Ecto neural progenitor cell (in vitro differentiated cells): ENCODE measurements around the gene CRELD2.
A peak's percentile ranks its signal among the peaks of the same experiment; 100 is the strongest.

Source experiments
- DNase-seq: peaks from one replicate; pipeline ENCODE4 v3.0.0-alpha.2; 2018; ENCODE audit warnings: low spot score

Gene CRELD2

DNA sequence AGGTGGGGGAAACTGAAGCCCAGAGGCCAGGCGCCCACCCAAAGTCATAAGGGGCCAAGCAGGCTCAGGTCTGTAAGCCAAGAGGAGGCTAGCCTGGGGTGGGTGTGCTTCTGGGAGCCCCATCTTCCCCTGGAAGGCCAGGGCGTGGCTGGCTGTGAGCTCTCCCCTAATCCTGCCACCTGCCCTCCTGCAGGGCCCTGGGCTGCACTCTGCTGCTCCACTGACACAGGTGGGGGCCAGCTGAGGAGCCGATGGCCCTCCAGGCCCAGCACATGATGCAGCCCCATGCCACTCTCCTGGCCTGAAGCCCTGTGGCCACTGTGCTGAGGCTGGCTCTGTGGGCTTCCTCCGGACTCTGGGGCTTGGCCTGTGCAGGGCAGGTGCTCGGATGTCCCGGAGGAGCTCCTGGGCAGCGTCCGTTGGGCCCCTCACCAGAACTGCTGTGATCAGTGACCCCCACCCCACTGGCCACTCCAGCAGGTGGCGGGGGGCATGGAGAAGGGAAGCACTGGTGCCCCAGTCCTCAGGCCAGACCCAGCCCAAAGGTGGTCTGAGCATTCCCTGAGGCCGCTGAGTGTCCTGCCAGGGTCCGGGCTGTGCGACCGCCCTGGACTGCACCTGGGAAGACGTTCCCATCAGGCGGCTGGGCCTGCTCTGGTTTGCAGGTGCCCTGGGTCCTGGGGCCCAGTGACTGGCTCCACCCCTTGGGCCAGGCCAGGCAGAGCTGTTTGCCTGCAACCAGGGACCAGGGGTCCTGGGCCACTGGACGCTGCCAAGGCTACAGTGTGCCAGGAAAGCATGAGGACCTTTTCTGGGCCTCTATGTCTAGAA, 50.6 kb downstream of the CRELD2 start:
- peak; percentile 49 for DNase-seq

DNA sequence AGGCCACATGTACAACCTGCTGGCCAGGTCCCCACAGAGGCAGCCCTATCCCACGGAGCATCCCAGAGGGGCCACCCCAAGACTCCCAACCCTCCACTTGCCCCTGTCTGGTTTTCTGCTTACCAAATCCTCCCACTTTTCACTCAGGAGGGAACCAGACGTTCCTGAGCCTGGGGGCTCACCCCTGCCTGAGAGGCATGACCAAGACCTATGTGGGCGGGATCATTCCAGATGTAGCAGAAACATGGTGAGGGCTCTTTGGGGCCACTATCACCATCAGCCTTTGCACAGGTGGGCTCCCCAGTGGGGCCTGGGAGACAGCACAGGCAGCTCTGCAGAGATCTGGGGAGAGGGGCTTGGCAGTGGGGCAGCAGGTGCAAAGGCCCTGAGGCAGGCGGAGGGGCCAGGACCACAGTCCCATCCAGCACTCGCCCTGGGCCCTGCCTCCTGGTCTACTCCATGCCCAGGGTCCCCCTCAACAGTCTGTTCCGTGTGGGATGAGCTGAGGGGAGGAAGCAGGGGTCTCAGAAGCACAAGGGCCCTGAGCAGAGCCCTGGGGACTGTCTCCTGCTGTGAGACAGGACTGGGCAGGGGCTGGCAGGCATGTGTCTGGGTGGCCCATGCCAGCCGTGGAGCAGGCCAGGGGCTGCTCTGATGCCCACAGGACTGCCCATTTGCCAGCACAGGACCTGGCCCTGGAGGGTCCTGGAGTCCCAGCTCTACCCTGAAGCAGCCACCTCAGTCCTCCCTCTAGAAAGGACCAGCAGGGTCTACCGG, 51.5 kb downstream of the CRELD2 start:
- peak; percentile 49 for DNase-seq

DNA sequence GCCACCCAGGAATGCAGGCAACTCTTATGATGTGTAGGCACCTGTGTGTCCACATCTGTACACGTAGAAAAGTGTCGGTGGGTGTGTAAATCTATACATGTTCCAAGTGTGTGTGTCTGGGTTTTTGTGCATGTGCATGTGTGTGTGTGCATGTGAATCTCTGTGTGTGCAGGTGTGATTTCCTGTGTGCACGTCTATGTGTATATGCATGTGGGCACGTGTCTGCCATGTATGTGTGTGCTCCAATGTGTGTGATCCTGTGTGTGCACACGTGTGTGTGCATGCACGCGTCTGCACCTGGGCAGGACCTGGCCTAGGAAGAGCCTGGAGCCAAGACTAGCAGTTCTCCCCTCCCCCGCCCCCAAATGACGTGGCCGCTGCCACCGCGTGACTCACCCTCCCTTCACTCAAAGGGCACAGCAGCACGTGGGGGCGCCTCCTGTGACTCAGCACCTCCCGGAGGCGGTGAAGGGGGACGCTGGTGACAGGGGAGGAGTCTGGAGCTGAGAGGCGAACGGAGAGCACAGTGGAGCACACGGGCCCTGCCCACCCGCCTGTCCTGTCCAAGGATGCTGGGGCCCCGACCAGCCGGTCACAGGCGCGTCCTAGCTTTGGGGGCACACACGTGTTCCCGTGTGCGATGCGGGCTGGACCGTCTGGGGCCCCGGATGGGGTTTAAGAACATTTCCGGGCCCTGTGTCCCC, 52.2 kb downstream of the CRELD2 start:
- DNase-seq, result peak; percentile 79

DNA sequence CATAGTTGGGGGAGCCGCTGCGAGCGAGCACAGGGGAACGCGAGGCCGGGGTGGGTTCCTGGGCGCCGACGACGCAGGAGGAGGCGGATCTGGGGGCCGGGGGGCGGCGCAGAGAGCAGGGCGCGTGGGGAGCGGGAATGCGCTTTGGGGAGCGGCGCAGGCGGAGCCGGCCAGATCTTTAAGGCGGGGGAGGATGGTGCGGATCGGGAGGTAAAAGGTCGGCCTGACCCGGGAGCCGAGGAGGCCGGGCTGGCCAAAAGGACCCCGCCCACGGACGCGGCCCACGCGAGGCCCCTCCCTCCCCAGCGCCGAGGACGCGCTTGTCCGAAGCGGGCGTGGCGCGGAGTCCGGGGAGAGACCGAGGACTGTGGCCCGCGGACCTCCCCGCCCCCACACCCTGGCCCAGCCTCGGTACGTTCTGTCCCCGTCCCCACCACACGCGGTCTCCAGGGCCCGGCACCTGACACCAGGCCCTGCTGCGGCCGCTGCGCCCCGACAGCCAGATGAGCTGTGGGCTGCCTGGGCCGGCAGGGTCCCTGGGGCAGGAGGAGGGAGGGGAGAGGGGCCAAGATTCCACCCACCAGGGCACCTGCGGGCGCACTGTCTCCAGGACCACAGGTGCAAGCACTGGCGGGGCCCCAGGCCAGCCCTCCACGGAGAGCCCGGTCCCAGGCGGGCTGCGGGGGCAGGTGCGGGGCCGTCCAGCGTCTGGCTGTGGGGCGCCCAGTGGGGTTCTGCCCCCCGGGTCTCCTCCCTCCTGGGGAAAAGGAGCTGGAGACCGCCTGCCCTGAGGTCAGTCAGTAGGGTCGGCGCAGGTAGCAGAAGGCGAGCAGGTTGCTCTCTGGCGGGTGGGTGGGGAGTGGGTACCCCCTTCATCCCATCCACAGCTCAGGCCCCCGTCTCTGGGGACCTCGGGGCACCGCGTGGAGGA, 53.1 kb downstream of the CRELD2 start:
- peak; percentile 63 for DNase-seq

DNA sequence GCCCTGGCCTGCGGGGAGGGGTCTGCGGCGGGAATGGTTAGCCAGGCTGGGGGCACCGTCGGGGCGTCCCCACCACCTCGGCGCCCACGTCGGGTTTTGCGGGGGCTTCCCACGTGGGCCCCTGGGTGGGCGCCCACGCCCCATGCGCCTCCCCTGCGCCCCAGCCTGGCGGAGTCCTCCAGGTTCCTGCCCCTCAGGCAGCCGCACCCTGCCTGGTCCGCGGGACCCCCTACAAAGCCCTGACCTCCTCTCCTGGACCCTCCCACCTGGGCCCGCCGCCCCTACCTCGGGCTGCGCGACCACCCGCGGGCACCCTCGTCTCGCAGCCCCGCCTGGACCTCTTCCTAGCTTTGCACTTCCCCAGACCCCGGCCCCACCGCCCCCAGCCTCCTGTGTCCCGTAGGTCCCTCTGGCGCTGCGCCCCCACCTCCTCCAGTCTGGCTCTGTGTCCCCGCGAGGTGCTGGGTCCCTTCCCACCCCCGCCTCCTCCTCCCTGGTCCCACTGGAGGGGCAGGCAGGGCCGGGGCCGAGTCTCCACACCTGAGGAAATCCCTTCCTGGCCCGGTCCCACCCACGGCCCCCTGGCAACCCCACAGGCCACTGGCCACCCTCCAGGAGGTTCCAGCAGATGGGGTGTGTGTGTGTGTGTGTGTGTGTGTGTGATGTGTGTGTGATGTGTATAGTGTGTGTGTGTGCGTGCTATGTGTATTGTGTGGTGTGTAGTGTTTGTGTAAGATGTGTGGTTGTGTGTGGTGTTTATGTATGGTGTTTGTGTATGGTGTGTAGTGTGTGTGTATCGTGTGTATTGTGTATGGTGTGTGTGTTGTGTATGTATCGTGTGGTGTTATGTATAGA, 54.0 kb downstream of the CRELD2 start:
- DNase-seq, result peak; percentile 49

DNA sequence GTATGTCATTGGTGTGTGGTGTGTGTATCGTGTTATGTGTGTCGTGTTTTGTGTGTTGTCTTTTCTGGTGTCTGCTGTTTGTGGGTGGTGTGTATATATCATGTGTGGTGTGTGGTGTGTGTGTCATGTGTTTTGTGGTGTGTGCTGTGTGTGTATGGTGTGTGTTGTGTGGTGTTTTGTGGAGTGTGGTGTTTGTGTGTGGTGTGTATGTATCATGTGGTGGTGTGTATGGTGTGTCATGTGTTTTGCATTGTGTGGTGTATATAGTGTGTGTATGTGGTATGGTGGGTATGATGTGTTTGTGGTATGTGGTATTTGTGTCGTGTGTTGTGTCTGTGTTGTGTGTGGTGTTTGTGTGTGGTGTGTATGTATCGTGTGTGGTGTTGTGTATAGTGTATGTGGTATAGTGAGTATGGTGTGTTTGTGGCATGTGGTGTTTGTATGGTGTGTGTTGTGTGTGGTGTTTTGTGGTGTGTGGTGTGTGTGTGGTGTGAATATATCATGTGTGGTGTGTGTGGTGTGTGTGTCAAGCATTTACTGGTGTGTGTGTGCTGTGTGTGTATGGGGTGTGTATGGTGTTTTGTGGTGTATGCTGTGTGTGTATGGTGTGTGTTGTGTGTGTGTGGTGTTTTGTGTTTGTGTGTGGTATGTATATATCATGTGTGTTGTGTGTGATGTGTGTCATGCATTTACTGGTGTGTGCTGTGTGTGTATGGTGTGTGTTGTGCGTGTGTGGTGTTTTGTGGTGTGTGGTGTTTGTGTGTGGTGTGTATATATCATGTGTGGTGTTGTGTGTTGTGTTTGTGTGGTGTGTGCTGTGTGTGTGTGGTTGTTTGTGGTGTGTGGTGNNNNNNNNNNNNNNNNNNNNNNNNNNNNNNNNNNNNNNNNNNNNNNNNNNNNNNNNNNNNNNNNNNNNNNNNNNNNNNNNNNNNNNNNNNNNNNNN, 54.9 kb downstream of the CRELD2 start:
- peak; percentile 48 for DNase-seq

DNA sequence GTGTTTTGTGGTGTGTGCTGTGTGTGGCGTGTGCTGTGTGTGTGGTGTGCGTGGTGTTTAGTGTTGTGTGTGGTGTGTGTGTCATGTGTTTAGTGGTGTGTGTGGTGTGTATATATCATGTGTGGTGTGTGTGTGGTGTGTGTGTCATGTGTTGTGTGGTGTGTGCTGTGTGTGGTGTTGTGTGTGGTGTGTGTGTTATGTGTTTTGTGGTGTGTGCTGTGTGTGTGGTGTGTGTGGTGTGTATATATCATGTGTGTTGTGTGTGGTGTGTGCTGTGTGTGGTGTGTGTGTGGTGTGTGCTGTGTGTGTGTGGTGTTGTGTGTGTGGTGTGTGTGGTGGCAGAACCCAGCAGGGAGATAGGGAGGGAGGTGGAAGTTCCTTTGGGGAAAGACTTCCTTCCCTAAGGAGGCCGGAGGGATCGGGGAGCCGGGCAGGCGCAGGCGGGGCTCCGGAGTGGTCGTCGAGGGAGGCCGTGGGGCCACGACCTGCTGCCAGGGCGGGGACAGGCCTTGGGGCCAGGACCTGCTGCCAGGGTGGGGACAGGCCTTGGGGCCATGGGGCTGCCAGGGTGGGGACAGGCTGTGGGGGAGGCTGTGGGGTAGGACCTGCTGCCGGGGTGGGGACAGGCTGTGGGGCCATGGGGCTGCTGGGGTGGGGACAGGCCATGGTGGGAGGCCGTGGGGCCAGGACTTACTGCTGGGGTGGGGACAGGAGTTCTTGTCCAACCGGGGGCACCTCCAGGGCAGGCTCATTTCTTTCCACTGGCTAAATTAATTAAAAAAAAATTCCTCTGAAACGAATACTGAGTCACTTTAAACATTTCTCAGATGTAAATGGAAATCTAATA, 57.3 kb downstream of the CRELD2 start:
- DNase-seq, result peak; percentile 58

DNA sequence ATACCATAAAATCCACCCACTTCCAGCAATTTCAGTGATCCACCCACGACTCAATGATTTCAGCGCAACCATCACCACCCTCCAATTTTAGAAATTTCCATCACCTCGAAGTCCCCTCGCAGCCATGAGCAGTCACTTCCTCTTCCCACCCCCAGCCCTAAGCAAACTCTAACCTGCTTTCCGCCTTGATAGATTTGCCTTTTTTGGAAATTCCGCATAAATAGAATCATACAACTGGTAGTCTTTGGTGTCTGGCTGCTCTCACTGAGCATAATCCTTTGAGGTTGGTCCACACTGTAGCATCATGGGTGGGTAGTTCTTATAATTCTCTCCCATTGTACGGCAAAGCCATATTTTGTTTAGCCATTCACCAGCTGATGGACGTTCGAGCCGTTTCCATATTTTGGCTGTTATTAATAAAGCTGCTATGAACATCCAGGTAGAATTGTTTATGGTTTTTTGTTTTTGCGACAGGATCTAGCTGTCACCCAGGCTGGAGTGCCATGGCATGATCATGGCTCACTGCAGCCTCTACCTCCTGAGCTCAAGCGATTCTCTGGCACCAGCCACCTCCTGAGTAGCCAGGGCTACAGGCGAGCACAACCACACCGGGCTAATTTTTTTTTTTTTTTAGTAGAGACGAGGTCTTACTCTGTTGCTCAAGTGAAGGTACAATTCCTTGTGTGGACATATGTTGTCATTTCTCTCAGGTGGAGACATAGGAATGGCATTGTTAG, 58.2 kb downstream of the CRELD2 start:
- DNase-seq, result peak; percentile 26
